ENCODE results near the gene LRP4. TPM values are rescaled to one million over a fixed set of nuclear protein-coding genes. Genes with fewer than 3 reads are reported as not detected.
"Not testable (repeated sequence)": the region's sequence is repeated elsewhere in the genome, so short reads cannot be mapped to it uniquely, and the experiment has no call there.

Gene LRP4, protein sequence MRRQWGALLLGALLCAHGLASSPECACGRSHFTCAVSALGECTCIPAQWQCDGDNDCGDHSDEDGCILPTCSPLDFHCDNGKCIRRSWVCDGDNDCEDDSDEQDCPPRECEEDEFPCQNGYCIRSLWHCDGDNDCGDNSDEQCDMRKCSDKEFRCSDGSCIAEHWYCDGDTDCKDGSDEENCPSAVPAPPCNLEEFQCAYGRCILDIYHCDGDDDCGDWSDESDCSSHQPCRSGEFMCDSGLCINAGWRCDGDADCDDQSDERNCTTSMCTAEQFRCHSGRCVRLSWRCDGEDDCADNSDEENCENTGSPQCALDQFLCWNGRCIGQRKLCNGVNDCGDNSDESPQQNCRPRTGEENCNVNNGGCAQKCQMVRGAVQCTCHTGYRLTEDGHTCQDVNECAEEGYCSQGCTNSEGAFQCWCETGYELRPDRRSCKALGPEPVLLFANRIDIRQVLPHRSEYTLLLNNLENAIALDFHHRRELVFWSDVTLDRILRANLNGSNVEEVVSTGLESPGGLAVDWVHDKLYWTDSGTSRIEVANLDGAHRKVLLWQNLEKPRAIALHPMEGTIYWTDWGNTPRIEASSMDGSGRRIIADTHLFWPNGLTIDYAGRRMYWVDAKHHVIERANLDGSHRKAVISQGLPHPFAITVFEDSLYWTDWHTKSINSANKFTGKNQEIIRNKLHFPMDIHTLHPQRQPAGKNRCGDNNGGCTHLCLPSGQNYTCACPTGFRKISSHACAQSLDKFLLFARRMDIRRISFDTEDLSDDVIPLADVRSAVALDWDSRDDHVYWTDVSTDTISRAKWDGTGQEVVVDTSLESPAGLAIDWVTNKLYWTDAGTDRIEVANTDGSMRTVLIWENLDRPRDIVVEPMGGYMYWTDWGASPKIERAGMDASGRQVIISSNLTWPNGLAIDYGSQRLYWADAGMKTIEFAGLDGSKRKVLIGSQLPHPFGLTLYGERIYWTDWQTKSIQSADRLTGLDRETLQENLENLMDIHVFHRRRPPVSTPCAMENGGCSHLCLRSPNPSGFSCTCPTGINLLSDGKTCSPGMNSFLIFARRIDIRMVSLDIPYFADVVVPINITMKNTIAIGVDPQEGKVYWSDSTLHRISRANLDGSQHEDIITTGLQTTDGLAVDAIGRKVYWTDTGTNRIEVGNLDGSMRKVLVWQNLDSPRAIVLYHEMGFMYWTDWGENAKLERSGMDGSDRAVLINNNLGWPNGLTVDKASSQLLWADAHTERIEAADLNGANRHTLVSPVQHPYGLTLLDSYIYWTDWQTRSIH (N-terminal part only)
- total RNA-seq: under 1 TPM; 0.36 to 0.45 TPM

DNA sequence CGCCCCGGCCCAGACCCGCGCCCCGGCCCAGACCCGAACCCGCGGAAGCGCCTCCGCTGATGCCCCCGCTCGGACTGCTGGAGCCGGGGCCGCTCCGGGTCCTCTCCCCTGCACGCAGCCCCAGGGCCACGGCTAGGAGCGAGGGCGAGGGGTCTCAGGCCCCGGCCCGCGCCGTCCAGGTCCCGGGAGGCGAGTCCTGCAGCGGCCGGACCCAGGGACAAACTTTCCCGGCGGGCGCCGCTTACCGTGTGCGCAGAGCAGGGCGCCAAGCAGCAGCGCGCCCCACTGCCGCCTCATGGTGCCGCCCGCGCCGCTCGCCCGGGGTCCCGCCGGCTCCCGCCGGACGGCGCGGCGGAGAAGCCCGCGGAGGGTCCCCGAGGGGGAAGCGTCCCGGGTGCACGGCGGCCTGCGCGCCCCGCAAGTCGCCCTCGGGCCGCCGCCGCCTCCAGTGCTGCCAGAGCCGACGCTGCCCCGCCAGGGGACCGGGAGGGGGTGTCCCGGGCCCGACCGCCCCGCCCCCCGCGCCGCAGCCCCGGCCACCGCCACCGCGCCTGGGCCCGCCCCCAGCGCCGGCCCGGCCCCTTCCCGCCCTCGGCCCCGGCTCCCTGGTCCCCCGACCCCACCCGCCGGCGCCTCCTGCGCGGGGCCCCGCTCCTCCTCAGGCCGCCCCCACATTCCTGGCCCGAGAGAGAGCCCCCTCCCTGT, at the start of gene LRP4:
Gene LRP4, minus strand, starts transcription at position 468 of the 705 bp plus-strand sequence. Its CDS starts 171 bp downstream, at position 297.
- Mint-ChIP-seq H3K27ac (no peak within 1 kb of the TSS), H3K27me3 (peaks cover 47% of the 10 kb centered on the region), H3K4me1 (ENCODE audit: low read depth) (peaks cover 23% of the 10 kb centered on the region), H3K4me3 (peak within 1 kb of the TSS; percentile 69), H3K36me3 (ENCODE audit: low read depth) (no peaks in the 10 kb centered on the region), H3K9me3 (no peaks in the 10 kb centered on the region)
- POLR2A ChIA-PET: interaction anchor here (0.8 to 2.3 kb wide), 2 partner anchors 19 to 88 kb away, joined by 5 to 8 read pairs; partner anchors contain the start of gene CSTPP1
- peak; percentile 63 for ATAC-seq
- no peak for TF ChIP-seq CTCF (IDR thresholded peaks at IDR 0.05)
- intact Hi-C loops (cut with micrococcal nuclease): no loop called here
- CTCF ChIA-PET: interaction anchor here (2.0 to 3.9 kb wide), 3 partner anchors 18 to 243 kb away, joined by 4 to 33 read pairs (median 10); partner anchors contain the start of gene CSTPP1
- DNase-seq: peak; percentile 36

GRCh38 chr11:46967962-46968361, 49.6 kb upstream of the LRP4 start:
- intact Hi-C loops (cut with micrococcal nuclease): no loop called here
- H3K4me1 Mint-ChIP-seq (ENCODE audit: low read depth): no peaks in the 10 kb centered on the region
- peaks cover 3% of the 10 kb centered on the region for H3K36me3 Mint-ChIP-seq (ENCODE audit: low read depth)
- CTCF ChIA-PET: interaction anchor here (1.3 to 1.4 kb wide), 2 partner anchors 11 to 185 kb away, joined by 3 read pairs; no protein-coding TSS in a partner anchor
- no peaks in the 10 kb centered on the region for H3K27me3 Mint-ChIP-seq
- no peak overlapping the region for H3K27ac Mint-ChIP-seq
- POLR2A ChIA-PET: no interaction called here
- ATAC-seq: no peak
- no peaks in the 10 kb centered on the region for H3K9me3 Mint-ChIP-seq
- no peak for TF ChIP-seq CTCF (IDR thresholded peaks at IDR 0.05)
- H3K4me3 Mint-ChIP-seq: no peak overlapping the region
- DNase-seq: no peak

GRCh38 chr11:46966773-46967172, 48.4 kb upstream of the LRP4 start:
- no peak overlapping the region for H3K4me3 Mint-ChIP-seq
- no peaks in the 10 kb centered on the region for H3K4me1 Mint-ChIP-seq (ENCODE audit: low read depth)
- H3K27me3 Mint-ChIP-seq: no peaks in the 10 kb centered on the region
- H3K27ac Mint-ChIP-seq: no peak overlapping the region
- intact Hi-C loops (cut with micrococcal nuclease): no loop called here
- no peak for TF ChIP-seq CTCF (IDR thresholded peaks at IDR 0.05)
- peaks cover 2% of the 10 kb centered on the region for H3K36me3 Mint-ChIP-seq (ENCODE audit: low read depth)
- DNase-seq (no peak), ATAC-seq (no peak)
- CTCF ChIA-PET: interaction anchor here (1.3 to 1.4 kb wide), 2 partner anchors 9 to 187 kb away, joined by 3 read pairs; no protein-coding TSS in a partner anchor
- POLR2A ChIA-PET: interaction anchor here (0.6 kb wide), 1 partner anchor 350 kb away, joined by 3 read pairs; no protein-coding TSS in a partner anchor
- no peaks in the 10 kb centered on the region for H3K9me3 Mint-ChIP-seq

GRCh38 chr11:46963844-46964243, 45.5 kb upstream of the LRP4 start:
- Mint-ChIP-seq H3K27me3 (no peaks in the 10 kb centered on the region), H3K9me3 (no peaks in the 10 kb centered on the region), H3K27ac (no peak overlapping the region), H3K4me3 (no peak overlapping the region), H3K4me1 (ENCODE audit: low read depth) (no peaks in the 10 kb centered on the region), H3K36me3 (ENCODE audit: low read depth) (peaks cover 24% of the 10 kb centered on the region)
- intact Hi-C loops (cut with micrococcal nuclease): no loop called here
- POLR2A ChIA-PET: no interaction called here
- TF ChIP-seq CTCF (IDR thresholded peaks at IDR 0.05): no peak
- no peak for ATAC-seq
- no peak for DNase-seq
- CTCF ChIA-PET: interaction anchor here (1.1 to 1.2 kb wide), 2 partner anchors 16 to 35 kb away, joined by 3 to 4 read pairs; no protein-coding TSS in a partner anchor

DNA sequence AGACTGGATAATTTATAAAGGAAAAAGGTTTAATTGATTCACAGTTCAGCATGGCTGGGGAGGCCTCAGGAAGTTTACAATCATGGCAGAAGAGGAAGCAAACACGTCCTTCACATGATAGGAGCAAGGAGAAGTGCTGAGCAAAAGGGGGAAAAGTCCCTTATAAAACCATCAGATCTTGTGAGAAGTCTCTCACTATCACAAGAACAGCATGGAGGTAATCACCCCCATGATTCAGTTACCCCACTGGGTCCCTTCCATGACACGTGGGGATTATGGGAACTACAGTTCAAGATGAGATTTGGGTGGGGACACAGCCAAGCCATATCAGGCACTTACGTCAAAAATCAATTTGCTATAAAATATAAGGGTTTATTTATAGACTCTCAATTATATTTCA, 43.5 kb upstream of the LRP4 start:
- H3K4me3 Mint-ChIP-seq; H3K9me3 Mint-ChIP-seq; H3K4me1 Mint-ChIP-seq (ENCODE audit: low read depth); intact Hi-C loops (cut with micrococcal nuclease); H3K27ac Mint-ChIP-seq; ATAC-seq; DNase-seq; CTCF ChIA-PET; POLR2A ChIA-PET; H3K27me3 Mint-ChIP-seq: not testable (repeated sequence)
- H3K36me3 Mint-ChIP-seq (ENCODE audit: low read depth): peaks cover 28% of the 10 kb centered on the region
